ENCODE data around the gene MYO18B.

The MYO18B gene

DNA sequence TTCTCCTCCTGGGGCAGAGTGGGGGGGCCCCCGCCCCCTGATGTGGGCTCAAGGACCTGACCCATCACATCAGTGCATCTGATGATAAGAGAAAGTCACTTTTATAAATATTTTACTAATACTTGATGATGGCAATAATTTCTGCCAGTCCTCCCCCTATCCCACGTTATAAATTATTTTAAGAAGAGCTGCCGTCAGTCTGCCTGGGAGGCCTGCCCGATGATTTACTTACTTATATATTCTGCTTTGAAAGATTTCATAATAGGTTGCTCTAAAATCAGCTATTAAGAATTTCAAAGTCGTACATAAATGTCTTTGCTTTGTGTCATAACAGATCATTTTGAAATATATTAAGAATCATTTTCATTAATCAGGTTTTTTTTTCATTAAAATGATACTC lies 58.8 kb downstream of the MYO18B start:
- TF ChIP-seq CTCF (IDR thresholded peaks at IDR 0.05; ENCODE audit: low read depth, low read length) (no peak), EZH2phosphoT487 (IDR thresholded peaks at IDR 0.05; ENCODE audit: low read depth) (no peak)
- H3K4me2 ChIP-seq (ENCODE audit: low read length): no peak overlapping the region
- no peaks in the 10 kb centered on the region for H3K9me3 ChIP-seq (ENCODE audit: insufficient read depth, low read length)
- H3K4me1 ChIP-seq (ENCODE audit: low read length): no peaks in the 10 kb centered on the region
- no peak overlapping the region for H3K9ac ChIP-seq (ENCODE audit: low read length)
- no peak overlapping the region for H2AFZ ChIP-seq (ENCODE audit: low read depth, low read length)
- no peaks in the 10 kb centered on the region for H3K27me3 ChIP-seq (ENCODE audit: low read depth, low read length)
- no peak overlapping the region for H3K4me3 ChIP-seq (ENCODE audit: low read length)
- no peaks in the 10 kb centered on the region for H3K79me2 ChIP-seq (ENCODE audit: low read length)
- H3K36me3 ChIP-seq (replicated peaks; ENCODE audit: low read depth, low read length): peaks cover 67% of the 10 kb centered on the region
- H4K20me1 ChIP-seq (ENCODE audit: insufficient read depth, low read length): peaks cover 3% of the 10 kb centered on the region; the same call in 1 of the 2 replicates
- H3K27ac ChIP-seq (ENCODE audit: low read length): no peak overlapping the region

DNA sequence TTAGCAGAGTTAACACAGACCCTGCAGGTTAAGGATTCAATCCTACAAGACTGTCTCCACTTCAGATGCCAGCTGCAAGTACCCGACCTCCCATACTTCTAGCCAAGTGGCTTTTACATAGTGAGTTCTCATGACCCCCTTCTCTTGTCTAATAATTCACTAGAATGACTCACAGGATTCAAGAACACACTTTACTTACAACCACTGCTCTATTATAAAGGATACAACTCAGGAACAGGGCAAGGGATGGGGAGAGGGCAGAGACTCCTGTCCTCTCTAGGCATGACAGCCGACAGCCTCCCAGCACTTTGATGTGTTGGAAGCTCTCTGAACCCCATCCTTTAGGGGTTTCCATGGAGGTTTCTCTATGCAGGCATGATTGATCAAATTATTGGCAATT lies 60.0 kb downstream of the MYO18B start:
- Histone ChIP-seq H3K4me2 (ENCODE audit: low read length) (no peak overlapping the region), H3K4me1 (ENCODE audit: low read length) (no peaks in the 10 kb centered on the region), H4K20me1 (ENCODE audit: insufficient read depth, low read length) (peaks cover 8% of the 10 kb centered on the region), H3K27ac (ENCODE audit: low read length) (no peak overlapping the region), H3K27me3 (ENCODE audit: low read depth, low read length) (no peaks in the 10 kb centered on the region), H3K4me3 (ENCODE audit: low read length) (no peak overlapping the region), H3K9me3 (ENCODE audit: insufficient read depth, low read length) (no peaks in the 10 kb centered on the region), H2AFZ (ENCODE audit: low read depth, low read length) (no peak overlapping the region), H3K36me3 (replicated peaks; ENCODE audit: low read depth, low read length) (peaks cover 73% of the 10 kb centered on the region), H3K79me2 (ENCODE audit: low read length) (no peaks in the 10 kb centered on the region), H3K9ac (ENCODE audit: low read length) (no peak overlapping the region)
- no peak for TF ChIP-seq CTCF (IDR thresholded peaks at IDR 0.05; ENCODE audit: low read depth, low read length)
- TF ChIP-seq EZH2phosphoT487 (IDR thresholded peaks at IDR 0.05; ENCODE audit: low read depth): no peak

- Histone ChIP-seq H3K4me2 (ENCODE audit: low read length) (no peak overlapping the region), H3K4me3 (ENCODE audit: low read length) (no peak overlapping the region), H3K9ac (ENCODE audit: low read length) (no peak overlapping the region), H3K36me3 (replicated peaks; ENCODE audit: low read depth, low read length) (peaks cover 79% of the 10 kb centered on the region), H4K20me1 (ENCODE audit: insufficient read depth, low read length) (peaks cover 5% of the 10 kb centered on the region; the same call in 1 of the 2 replicates), H3K9me3 (ENCODE audit: insufficient read depth, low read length) (no peaks in the 10 kb centered on the region), H3K27ac (ENCODE audit: low read length) (no peak overlapping the region), H2AFZ (ENCODE audit: low read depth, low read length) (no peak overlapping the region), H3K27me3 (ENCODE audit: low read depth, low read length) (no peaks in the 10 kb centered on the region), H3K4me1 (ENCODE audit: low read length) (no peaks in the 10 kb centered on the region), H3K79me2 (ENCODE audit: low read length) (no peaks in the 10 kb centered on the region)
- TF ChIP-seq EZH2phosphoT487 (IDR thresholded peaks at IDR 0.05; ENCODE audit: low read depth) (no peak), CTCF (IDR thresholded peaks at IDR 0.05; ENCODE audit: low read depth, low read length) (no peak)
These were observed 62.7 kb downstream of the MYO18B start for GRCh38 chr22:25804676-25805075.

- H3K9ac ChIP-seq (ENCODE audit: low read length): no peak overlapping the region
- peaks cover 72% of the 10 kb centered on the region for H3K36me3 ChIP-seq (replicated peaks; ENCODE audit: low read depth, low read length)
- no peak overlapping the region for H2AFZ ChIP-seq (ENCODE audit: low read depth, low read length)
- H3K4me2 ChIP-seq (ENCODE audit: low read length): no peak overlapping the region
- H3K4me1 ChIP-seq (ENCODE audit: low read length): no peaks in the 10 kb centered on the region
- H3K27me3 ChIP-seq (ENCODE audit: low read depth, low read length): no peaks in the 10 kb centered on the region
- TF ChIP-seq CTCF (IDR thresholded peaks at IDR 0.05; ENCODE audit: low read depth, low read length) (no peak), EZH2phosphoT487 (IDR thresholded peaks at IDR 0.05; ENCODE audit: low read depth) (no peak)
- no peaks in the 10 kb centered on the region for H3K9me3 ChIP-seq (ENCODE audit: insufficient read depth, low read length)
- H4K20me1 ChIP-seq (ENCODE audit: insufficient read depth, low read length): peaks cover 5% of the 10 kb centered on the region; the same call in 1 of the 2 replicates
- H3K27ac ChIP-seq (ENCODE audit: low read length): no peak overlapping the region
- no peak overlapping the region for H3K4me3 ChIP-seq (ENCODE audit: low read length)
- no peaks in the 10 kb centered on the region for H3K79me2 ChIP-seq (ENCODE audit: low read length)
These were observed 64.6 kb downstream of the MYO18B start for GRCh38 chr22:25806579-25806978.
